ENCODE measurements around the gene TC2N.

GRCh38 chr14:91835920-91836843 is 31.2 kb downstream of the TC2N start:
- no peak for TF ChIP-seq CTCF (IDR thresholded peaks at IDR 0.05; ENCODE audit: extremely low read depth in 1 of 2, insufficient read depth in 1 of 2, low read depth in 1 of 2, low read length in 2 of 2)
- no peak for TF ChIP-seq POLR2AphosphoS5 (IDR thresholded peaks at IDR 0.05; ENCODE audit: insufficient read depth, low read depth, low read length)
- no peak for TF ChIP-seq MAX (IDR thresholded peaks at IDR 0.05; ENCODE audit: insufficient read depth, insufficient read length)

All from endothelial cell of umbilical vein (primary cell).